GM23338 (cell line): ENCODE data around the gene RHO. TPM values are rescaled to one million over a fixed set of nuclear protein-coding genes. Genes with fewer than 3 reads are reported as not detected.
A peak's percentile ranks its signal among the peaks of the same experiment; 100 is the strongest.
"Not testable (repeated sequence)": the region's sequence is repeated elsewhere in the genome, so short reads cannot be mapped to it uniquely, and the experiment has no call there.

Experiments used
- ATAC-seq: fragments of 200-7000 bp; cut with Tn5 transposase; 3 replicates; pipeline ENCODE4 v1.9.1; 2020
- DNase-seq: peaks from one replicate; pipeline ENCODE4 v3.0.0-alpha.2; 2015; ENCODE audit warnings: low spot score
- H2AFZ ChIP-seq: fragments of 200-600 bp; sonication (generic); 2 replicates; pipeline ENCODE4 v1.8.0; 2016; ENCODE audit warnings: antibody characterized with exemption, mild to moderate bottlenecking, moderate library complexity
- H3F3A ChIP-seq: fragments of 200-600 bp; sonication (generic); replicated peaks from 2 replicates; pipeline ENCODE4 v1.8.0; 2017; ENCODE audit warnings: antibody characterized with exemption, mixed run types, low read depth
- H3K27ac ChIP-seq: fragments of 200-600 bp; sonication (generic); 2 replicates; pipeline ENCODE4 v1.6.1; 2016; ENCODE audit warnings: low read depth
- H3K27me3 ChIP-seq: fragments of 200-600 bp; sonication (generic); 2 replicates; pipeline ENCODE4 v1.8.0; 2016; ENCODE audit warnings: mild to moderate bottlenecking, mixed run types, moderate library complexity; ENCODE audit not compliant: insufficient read depth
- H3K36me3 ChIP-seq: fragments of 200-600 bp; sonication (generic); 2 replicates; pipeline ENCODE4 v1.8.0; 2016; ENCODE audit warnings: mild to moderate bottlenecking; ENCODE audit not compliant: insufficient read depth
- H3K4me1 ChIP-seq: fragments of 200-600 bp; sonication (generic); 2 replicates; pipeline ENCODE4 v1.8.0; 2016; ENCODE audit warnings: mild to moderate bottlenecking, moderate library complexity; ENCODE audit not compliant: insufficient read depth
- H3K4me2 ChIP-seq: fragments of 200-600 bp; sonication (generic); 2 replicates; pipeline ENCODE4 v1.7.1; 2017; ENCODE audit warnings: mixed run types
- H3K4me3 ChIP-seq: fragments of 200-600 bp; sonication (generic); 2 replicates; pipeline ENCODE4 v1.6.1; 2016; ENCODE audit warnings: mixed run types
- H3K79me2 ChIP-seq: fragments of 200-600 bp; sonication (generic); replicated peaks from 2 replicates; pipeline ENCODE4 v1.8.0; 2017; ENCODE audit warnings: mild to moderate bottlenecking; ENCODE audit not compliant: insufficient read depth
- H3K9me2 ChIP-seq: fragments of 200-600 bp; sonication (generic); 2 replicates; pipeline ENCODE4 v1.8.0; 2017; ENCODE audit not compliant: insufficient read depth
- H4K20me1 ChIP-seq: fragments of 200-600 bp; sonication (generic); replicated peaks from 2 replicates; pipeline ENCODE4 v1.8.0; 2017; ENCODE audit warnings: mild to moderate bottlenecking; ENCODE audit not compliant: insufficient read depth
- H3K27ac Mint-ChIP-seq: 2 replicates; pipeline ENCODE4 v1.8.0; 2020; ENCODE audit warnings: inconsistent platforms, mild to moderate bottlenecking, moderate library complexity, mixed read lengths
- H3K27me3 Mint-ChIP-seq: 3 replicates; pipeline ENCODE4 v1.8.0; 2022; ENCODE audit warnings: low read depth, mild to moderate bottlenecking, moderate library complexity, mixed read lengths, inconsistent platforms; ENCODE audit not compliant: insufficient read depth, poor library complexity
- H3K36me3 Mint-ChIP-seq: 3 replicates; pipeline ENCODE4 v1.8.0; 2021; ENCODE audit warnings: low read depth, mild to moderate bottlenecking, inconsistent platforms, moderate library complexity, mixed read lengths
- H3K4me1 Mint-ChIP-seq: 3 replicates; pipeline ENCODE4 v1.8.0; 2020; ENCODE audit warnings: mild to moderate bottlenecking, inconsistent platforms, mixed read lengths
- H3K4me3 Mint-ChIP-seq: 3 replicates; pipeline ENCODE4 v1.8.0; 2021; ENCODE audit warnings: moderate library complexity, mild to moderate bottlenecking, inconsistent platforms, mixed read lengths
- H3K9me3 Mint-ChIP-seq: 3 replicates; pipeline ENCODE4 v1.8.0; 2020; ENCODE audit warnings: moderate library complexity, mild to moderate bottlenecking, inconsistent platforms, mixed read lengths
- NANOG ChIP-seq: IDR thresholded peaks from 2 replicates; pipeline ENCODE4 v1.6.1; 2016; ENCODE audit warnings: antibody characterized with exemption, borderline replicate concordance
- POLR2AphosphoS5 ChIP-seq: IDR thresholded peaks from 2 replicates; pipeline ENCODE4 v1.6.1; 2016; ENCODE audit warnings: antibody characterized with exemption, low read depth
- ZNF462 ChIP-seq: fragments of 250-450 bp; sonication (Bioruptor Pico); IDR thresholded peaks from 2 replicates; pipeline ENCODE4 v1.5.0; 2020; ENCODE audit warnings: mild to moderate bottlenecking, moderate library complexity
- polyA plus RNA-seq: library from polyadenylated mRNA; unstranded; fragments of >200 nt; fragmentation: Nextera tagmentation; extraction: Ambion mirVana; gene quantifications from 2 replicates; pipeline ENCODE4 v1.2.1, GENCODE V29; 2016
- total RNA-seq: library from RNA; depleted of rRNA; stranded (reverse); fragments of >200 nt; shearing (Covaris generic); gene quantifications from 2 replicates; pipeline ENCODE4 v1.2.3, GENCODE V29; 2014

RHO gene
- total and polyA plus RNA-seq, 2 experiments from 2014 or later: not detected

- Histone ChIP-seq H3K4me3 (no peak overlapping the region), H2AFZ (peak overlapping the region; percentile 28; the same call in 1 of the 2 replicates), H3K4me1 (0 out of 2 replicates have a peak, but pooled peaks cover 8% of the 10 kb centered on the region), H3K79me2 (no peaks in the 10 kb centered on the region), H3K36me3 (no peaks in the 10 kb centered on the region), H3K9me2 (no peaks in the 10 kb centered on the region), H3K27me3 (no peaks in the 10 kb centered on the region), H4K20me1 (no peaks in the 10 kb centered on the region), H3F3A (no peaks in the 10 kb centered on the region), H3K27ac (no peak overlapping the region), H3K4me2 (no peak overlapping the region)
- Mint-ChIP-seq H3K4me3 (no peak overlapping the region; the same call in 2 of the 3 replicates), H3K36me3 (no peaks in the 10 kb centered on the region), H3K4me1 (peaks cover 18% of the 10 kb centered on the region), H3K27me3 (peaks cover 11% of the 10 kb centered on the region), H3K9me3 (no peaks in the 10 kb centered on the region), H3K27ac (no peak overlapping the region)
- no peak; the same call in 2 of the 3 replicates for ATAC-seq
- DNase-seq: no peak
- no peak for TF ChIP-seq ZNF462
- no peak for TF ChIP-seq NANOG
- TF ChIP-seq POLR2AphosphoS5: no peak
Observed at GRCh38 chr3:129543999-129544398, 15.6 kb downstream of the RHO start.

- ATAC-seq, H3K36me3 Mint-ChIP-seq: not testable (repeated sequence)
Observed at GRCh38 chr3:129545951-129546350, 17.5 kb downstream of the RHO start.

More at GRCh38 chr3:129545951-129546350, 17.5 kb downstream of the RHO start:
- H3K27me3 ChIP-seq, H3K4me1 ChIP-seq, H3K4me3 Mint-ChIP-seq, H4K20me1 ChIP-seq, H3K9me3 Mint-ChIP-seq, H3K4me2 ChIP-seq, H3F3A ChIP-seq, H3K4me1 Mint-ChIP-seq, H3K4me3 ChIP-seq, H3K79me2 ChIP-seq, DNase-seq, H3K27ac Mint-ChIP-seq, H3K9me2 ChIP-seq, H3K27me3 Mint-ChIP-seq, H3K36me3 ChIP-seq, H3K27ac ChIP-seq, H2AFZ ChIP-seq: not testable (repeated sequence)
